PFSK-1 (cell line): Measurements from ENCODE around the gene YTHDF2. TPM values are rescaled to one million over a fixed set of nuclear protein-coding genes. Genes with fewer than 3 reads are reported as not detected.

Source experiments
- FOXP2 ChIP-seq: optimal IDR thresholded peaks from 2 replicates; pipeline ENCODE3; 2011; ENCODE audit warnings: borderline replicate concordance, control low read depth, inconsistent platforms; ENCODE audit not compliant: insufficient read depth; ENCODE audit errors: extremely low read length, extremely low read depth
- POLR2AphosphoS5 ChIP-seq: IDR thresholded peaks from 2 replicates; pipeline ENCODE4 v1.6.1; 2012; ENCODE audit warnings: low read depth, mild to moderate bottlenecking, control low read depth, low read length, moderate library complexity
- SIN3A ChIP-seq: IDR thresholded peaks from 2 replicates; pipeline ENCODE4 v1.6.1; 2012; ENCODE audit warnings: mild to moderate bottlenecking, low read length, moderate library complexity, borderline replicate concordance; ENCODE audit not compliant: insufficient read depth
- TAF1 ChIP-seq: IDR thresholded peaks from 2 replicates; pipeline ENCODE4 v1.6.1; 2012; ENCODE audit warnings: low read length, control low read depth, borderline replicate concordance; ENCODE audit not compliant: insufficient read depth
- polyA plus RNA-seq: library from polyadenylated mRNA; unstranded; fragments of >200 nt; gene quantifications from one replicate; pipeline ENCODE4 v1.2.1, GENCODE V29; 2012; ENCODE audit warnings: low read depth, missing spikeins; ENCODE audit not compliant: insufficient read length
- TF ChIP-seq, protein P1 (sequence below), 2 experiments: IDR thresholded peaks; 2 replicates each; pipeline versions ENCODE4 v1.6.1 to v1.8.0; 2011 to 2012; ENCODE audit warnings: low read depth in 2 of 2, low read length in 2 of 2, control low read depth in 1 of 2, inconsistent platforms in 1 of 2, mild to moderate bottlenecking in 1 of 2, moderate library complexity in 1 of 2; ENCODE audit not compliant: insufficient read depth in 1 of 2

YTHDF2 gene
- 43.3 TPM for polyA plus RNA-seq

DNA sequence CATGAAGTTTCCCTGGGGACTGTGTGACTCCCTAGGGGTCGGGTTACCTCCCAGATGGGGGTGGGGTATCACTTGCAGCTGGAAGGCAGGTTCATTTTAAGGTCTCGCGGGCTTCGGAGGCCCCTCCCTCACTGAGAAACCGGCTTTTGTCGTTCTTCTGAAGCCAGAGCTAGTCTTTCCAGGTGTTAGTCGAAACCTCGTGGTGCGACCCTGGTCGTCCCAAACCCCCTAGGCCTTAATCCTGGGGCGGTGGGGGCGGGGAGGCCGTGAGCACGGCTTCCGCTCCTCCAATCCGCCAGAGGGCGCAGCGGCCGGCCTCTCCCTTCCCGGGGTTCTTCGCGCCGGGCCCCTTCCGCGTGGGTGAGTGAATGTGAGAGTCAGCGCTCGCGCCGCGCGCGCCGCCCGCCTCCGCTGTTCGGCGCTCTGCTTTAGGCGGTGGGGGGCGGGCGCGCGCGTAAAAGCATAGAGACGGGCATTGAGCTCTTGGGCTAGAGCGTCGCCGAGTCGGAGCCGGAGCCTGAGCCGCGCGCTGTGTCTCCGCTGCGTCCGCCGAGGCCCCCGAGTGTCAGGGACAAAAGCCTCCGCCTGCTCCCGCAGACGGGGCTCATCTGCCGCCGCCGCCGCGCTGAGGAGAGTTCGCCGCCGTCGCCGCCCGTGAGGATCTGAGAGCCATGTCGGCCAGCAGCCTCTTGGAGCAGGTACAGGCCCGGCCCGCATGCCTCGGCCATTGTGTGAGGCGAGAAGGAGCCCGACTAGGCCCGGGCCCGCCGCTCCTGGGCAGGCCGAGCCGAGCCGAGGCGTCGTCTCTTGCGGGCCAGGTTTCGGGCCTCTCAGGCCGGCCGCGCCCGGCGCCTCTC, at the start of gene YTHDF2:
YTHDF2 (plus strand) TSS at position 491 of the 857 bp plus-strand sequence; CDS start at position 672, 181 bp downstream.
- TF ChIP-seq FOXP2 (peak; percentile 79), POLR2AphosphoS5 (peak; percentile 35; the same call in 1 of the 2 replicates), SIN3A (no peak), TAF1 (peak; percentile 80)
- TF ChIP-seq, protein P1, sequence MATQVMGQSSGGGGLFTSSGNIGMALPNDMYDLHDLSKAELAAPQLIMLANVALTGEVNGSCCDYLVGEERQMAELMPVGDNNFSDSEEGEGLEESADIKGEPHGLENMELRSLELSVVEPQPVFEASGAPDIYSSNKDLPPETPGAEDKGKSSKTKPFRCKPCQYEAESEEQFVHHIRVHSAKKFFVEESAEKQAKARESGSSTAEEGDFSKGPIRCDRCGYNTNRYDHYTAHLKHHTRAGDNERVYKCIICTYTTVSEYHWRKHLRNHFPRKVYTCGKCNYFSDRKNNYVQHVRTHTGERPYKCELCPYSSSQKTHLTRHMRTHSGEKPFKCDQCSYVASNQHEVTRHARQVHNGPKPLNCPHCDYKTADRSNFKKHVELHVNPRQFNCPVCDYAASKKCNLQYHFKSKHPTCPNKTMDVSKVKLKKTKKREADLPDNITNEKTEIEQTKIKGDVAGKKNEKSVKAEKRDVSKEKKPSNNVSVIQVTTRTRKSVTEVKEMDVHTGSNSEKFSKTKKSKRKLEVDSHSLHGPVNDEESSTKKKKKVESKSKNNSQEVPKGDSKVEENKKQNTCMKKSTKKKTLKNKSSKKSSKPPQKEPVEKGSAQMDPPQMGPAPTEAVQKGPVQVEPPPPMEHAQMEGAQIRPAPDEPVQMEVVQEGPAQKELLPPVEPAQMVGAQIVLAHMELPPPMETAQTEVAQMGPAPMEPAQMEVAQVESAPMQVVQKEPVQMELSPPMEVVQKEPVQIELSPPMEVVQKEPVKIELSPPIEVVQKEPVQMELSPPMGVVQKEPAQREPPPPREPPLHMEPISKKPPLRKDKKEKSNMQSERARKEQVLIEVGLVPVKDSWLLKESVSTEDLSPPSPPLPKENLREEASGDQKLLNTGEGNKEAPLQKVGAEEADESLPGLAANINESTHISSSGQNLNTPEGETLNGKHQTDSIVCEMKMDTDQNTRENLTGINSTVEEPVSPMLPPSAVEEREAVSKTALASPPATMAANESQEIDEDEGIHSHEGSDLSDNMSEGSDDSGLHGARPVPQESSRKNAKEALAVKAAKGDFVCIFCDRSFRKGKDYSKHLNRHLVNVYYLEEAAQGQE (IDR thresholded peaks at IDR 0.05; ENCODE audit: insufficient read depth in 1 of 2, low read depth in 2 of 2, low read length in 2 of 2): no peak

DNA sequence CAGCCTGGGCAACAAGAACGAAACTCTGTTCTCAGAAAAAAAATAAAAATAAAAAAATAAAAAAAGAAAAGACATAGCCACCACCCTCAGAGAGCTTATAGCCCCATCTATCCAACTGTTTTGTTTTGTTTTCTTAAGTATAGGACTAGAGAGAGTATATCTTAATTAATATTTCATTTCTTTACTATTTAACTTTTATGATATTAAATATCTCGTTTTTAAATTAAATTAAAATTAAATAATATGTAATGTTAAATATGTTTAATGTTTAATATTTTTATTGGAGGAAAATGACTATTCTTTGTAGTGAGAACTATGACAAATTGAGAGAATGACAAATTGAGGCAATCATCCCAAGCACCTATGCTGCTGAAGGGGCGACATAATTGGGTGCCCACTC, 33.1 kb upstream of the YTHDF2 start:
- no peak for TF ChIP-seq FOXP2

DNA sequence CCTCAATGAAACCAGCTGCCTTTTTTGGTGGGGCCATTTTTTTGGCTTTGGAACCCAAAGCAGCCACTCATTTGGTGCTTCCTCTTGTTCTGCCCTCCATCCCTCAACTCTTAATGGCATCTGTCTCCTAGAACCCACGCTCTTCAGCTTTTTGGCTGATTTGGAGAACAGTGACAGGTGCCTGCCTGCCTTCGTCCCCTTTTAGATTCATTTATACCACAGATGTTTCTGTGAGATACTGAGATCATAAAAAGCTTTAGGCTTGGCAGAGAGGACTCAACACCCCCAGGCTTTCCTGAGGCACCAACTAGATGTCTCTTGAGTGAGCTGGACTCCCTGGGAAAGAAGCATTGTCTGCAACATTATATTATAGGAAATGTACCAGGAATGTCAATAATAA, 20.4 kb upstream of the YTHDF2 start:
- TF ChIP-seq POLR2AphosphoS5 (no peak), TAF1 (no peak), SIN3A (no peak), FOXP2 (no peak)
- TF ChIP-seq, protein P1 (IDR thresholded peaks at IDR 0.05; ENCODE audit: insufficient read depth in 1 of 2, low read depth in 2 of 2, low read length in 2 of 2): no peak

DNA sequence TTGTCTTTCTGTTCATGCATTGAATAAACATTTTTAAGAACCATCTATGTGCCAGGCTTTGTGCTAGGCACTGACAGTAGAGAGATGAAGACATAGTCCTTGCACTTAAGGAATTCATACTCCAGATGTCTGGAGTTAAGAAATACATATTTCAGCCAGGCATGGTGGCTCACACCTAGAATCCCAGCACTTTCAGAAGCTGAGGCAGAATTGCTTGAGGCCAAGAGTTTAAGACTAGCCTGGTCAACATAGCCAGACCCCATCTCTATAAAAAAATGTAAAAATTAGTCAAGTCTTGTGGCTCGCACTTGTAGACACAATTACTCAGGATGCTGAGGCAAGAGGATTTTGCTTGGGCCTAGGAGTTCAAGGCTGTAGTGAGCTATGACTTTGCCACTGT, 18.6 kb upstream of the YTHDF2 start:
- TF ChIP-seq FOXP2: no peak
- TF ChIP-seq, protein P1 (IDR thresholded peaks at IDR 0.05; ENCODE audit: insufficient read depth in 1 of 2, low read depth in 2 of 2, low read length in 2 of 2): no peak

DNA sequence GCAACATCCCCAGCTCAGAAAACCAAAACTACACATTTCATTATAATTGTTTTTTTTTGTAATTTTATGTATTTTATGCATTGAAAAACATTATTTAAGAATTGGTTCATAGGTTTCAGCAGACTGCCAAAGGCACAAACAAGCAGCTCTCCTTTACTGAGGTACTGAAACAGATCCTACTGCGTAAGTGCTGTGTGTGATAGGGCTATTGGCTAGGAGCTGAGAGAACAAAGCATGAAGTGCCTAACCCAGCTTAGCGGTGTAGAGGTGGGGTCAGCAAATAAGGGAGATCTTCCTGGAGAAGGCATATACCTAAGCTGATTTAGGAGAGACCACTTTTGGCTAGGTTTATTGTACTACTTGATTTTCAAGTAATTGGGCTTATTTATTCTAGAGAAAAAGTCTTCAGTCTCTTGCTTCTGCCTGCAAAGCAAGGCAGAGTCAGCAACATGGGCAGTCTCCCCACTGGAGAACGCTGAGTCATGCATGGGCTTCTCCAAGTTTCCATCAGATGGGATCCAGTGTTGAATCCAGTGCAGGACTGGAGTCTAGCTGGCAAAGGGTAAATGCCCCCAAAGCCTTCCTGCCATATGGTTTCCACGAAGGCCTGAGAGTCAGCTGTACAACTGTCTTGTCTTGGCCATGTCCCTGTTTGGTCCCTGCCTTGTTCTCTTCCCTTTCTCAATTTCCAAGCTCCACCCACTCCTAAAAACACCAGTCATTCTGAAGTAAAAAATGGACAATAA, 18.0 kb upstream of the YTHDF2 start:
- no peak for TF ChIP-seq SIN3A
- TF ChIP-seq FOXP2: no peak
- TF ChIP-seq POLR2AphosphoS5: no peak
- TF ChIP-seq, protein P1 (IDR thresholded peaks at IDR 0.05; ENCODE audit: insufficient read depth in 1 of 2, low read depth in 2 of 2, low read length in 2 of 2): no peak
- no peak for TF ChIP-seq TAF1
